HG02870 (cell line): ENCODE data around the gene MRPL11.
A peak's percentile ranks its signal among the peaks of the same experiment; 100 is the strongest.

Source experiments
- ATAC-seq: cut with Tn5 transposase; IDR thresholded peaks from one replicate; pipeline ENCODE4 v1.9.1; 2021; ENCODE audit warnings: mild to moderate bottlenecking, moderate library complexity; ENCODE audit not compliant: unreplicated experiment

MRPL11 gene

DNA sequence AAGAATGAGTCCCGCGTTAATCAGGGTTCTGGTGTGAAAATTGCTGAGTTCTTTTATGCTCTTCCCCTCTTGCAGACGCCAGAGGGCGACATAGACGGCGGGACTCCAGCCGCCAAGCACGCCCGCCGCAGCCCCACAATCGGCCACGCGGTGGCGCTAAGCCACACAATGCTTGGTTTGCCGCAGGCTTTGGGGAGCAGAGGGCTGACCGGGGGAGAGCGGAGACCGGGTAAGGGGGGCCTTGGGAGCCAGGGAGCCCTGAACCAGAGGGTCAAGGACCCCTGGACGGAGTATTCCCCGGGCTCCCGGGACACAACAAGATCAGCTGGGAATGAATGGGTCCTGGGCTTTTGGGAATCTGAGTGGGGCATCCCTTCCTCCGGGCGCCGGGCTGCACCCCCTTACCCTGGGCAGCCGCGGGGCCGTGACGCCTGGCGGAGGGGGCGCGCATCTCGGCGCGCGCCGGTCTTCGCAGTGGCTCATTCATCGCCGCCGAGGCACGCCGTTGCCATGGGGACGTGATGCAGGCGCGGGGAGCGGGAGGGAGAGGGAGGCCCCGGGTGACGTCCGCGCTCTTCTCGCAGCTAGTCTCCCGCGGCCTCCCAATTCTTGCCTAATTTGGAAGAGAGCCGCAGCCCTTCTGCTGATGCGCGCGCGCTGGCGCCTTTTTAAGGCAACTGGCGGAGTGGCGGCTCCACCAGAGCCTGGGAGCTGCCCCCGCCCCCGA, 30.0 kb downstream of the MRPL11 start:
- peak; percentile 58 for ATAC-seq

DNA sequence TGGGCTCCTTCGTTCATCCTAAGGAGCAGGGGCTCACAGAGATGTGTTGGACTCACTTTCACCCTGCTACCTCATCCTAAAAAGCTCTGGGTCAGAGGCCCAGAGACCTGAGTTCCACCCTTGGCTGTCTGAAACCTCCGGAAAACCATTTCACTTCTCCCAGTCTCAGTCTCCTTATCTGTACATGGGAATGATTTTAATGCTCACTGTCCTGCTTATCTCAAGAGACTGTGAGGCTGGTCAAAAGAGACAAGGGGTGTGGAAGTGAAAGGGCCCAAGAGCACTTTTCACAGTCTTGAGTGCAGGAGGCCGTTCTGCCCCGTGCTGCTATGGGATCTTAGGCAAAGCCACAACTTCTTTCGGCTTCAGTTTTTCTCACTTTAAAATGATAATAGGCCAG, 31.0 kb downstream of the MRPL11 start:
- ATAC-seq: no peak

DNA sequence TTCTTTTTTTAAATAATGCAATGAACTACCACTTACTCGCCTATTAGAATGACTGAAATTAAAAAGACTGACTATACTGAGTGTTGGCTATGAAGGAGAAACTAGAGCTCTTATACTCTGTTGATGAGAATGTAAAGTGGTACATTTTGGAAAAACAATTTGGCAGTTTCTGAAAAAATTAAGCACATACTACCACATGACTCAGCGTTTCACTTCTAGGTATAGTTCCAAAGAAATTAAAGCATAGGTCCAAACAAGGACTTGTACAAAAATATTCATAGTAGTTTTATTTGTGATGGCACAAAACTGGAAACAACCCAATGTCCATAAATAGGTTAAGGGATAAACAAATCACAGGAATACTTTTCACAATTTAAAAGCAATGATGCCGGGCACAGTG, 44.7 kb downstream of the MRPL11 start:
- ATAC-seq: no peak

DNA sequence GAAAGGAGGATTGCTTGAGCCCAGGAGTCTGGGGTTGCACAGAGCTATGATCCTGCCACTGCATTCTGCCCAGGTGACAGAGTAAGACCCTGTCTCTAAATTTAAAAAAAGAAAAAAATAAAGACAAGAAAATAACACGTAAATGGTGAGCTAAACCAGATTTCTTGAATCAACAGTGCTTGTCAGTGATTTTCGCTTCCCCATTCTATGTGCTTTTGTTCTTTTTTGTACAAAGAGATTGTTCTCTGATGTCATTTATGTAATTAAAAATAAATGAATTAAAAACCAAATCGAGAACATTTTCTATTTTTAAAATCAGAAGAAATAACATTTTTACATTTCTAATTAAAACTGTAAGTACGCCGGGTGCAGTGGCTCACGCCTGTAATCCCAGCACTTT, 47.3 kb downstream of the MRPL11 start:
- ATAC-seq: no peak

DNA sequence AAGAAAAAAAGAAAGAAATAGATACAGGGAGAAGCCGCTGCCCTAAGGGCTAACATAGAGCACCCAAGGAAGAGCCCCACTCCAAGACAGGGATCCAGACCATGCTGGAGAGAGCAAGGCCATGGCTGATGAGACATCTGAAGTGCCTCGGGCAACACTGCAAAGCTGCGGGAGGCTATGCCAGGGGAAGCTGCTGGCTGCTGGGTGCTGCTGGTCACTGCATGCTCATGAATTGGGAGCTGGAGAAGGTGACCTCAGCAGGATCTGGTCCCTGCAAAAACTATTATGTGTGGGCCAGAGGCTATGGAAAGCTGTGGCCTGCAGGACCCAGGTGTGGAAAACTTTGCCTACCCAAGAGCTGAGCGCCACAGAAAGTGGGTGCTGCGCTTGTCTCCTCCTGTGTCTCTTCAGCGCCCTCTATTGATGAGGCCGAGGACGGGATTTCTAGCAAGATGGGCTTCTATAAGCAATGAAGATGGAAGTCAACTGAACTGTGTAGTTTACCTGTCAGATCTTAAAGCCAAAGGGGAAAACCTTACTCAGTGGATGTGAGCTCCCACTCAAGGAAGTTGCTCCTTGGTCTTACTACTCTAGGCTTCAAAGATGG, 49.8 kb downstream of the MRPL11 start:
- ATAC-seq: no peak

DNA sequence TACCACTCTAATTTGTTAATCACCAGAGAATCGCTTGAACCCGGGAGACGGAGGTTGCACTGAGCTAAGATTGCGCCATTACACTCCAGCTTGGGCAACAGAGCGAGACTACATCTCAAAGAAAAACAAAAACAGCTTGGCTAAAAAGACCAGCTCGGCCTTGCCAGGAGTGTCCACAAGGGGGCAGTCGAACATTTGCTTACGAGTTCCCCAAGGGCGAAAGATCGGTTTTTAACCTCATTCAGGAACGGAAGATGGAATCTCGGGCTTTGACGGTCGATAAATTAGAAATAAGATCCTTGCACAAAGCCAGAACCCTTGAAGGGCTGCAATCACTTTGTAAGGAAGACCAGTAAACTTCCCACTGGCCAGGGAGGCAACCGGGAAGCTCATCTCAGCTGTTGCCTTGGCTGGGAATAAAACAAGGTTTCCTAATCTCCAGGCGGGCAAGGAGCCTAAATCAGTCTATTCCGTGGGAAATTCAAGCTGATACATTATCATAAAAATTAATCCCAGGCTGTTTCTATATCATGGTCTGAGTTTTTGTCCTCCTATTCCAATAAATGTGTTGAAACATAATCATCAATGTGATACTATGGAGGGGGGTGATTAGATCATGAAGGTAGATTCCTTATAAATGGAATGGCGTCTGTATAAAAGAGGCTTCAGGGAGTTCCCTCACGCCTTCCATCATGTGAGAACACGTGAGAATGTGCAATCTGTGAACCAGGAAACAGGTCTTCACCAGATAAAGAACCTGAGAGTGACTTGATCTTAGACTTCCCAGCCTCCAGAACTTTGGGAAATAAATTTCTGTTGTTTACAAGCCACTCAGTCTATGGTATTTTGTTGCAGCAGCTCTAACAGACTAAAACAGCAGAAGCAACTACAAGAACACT, 52.2 kb downstream of the MRPL11 start:
- ATAC-seq: no peak
